CD4-positive, CD25-positive, alpha-beta regulatory T cell (primary cell): ENCODE results near the gene SNCB. TPM values are rescaled to one million over a fixed set of nuclear protein-coding genes. Genes with fewer than 3 reads are reported as not detected.

Experiments used
- ATAC-seq, 2 donors: fragments of 150-1000 bp; cut with Tn5 transposase; one replicate each; pipeline ENCODE4 v1.10.0; 2021; ENCODE audit warnings: low read depth in 2 of 2, moderate number of reproducible peaks in 2 of 2, moderate library complexity in 1 of 2
- DNase-seq, 3 donors: peaks; one replicate each; pipeline versions ENCODE4 v3.0.0 to v3.0.0-alpha.2; 2012 to 2022; ENCODE audit warnings: mixed read lengths in 1 of 3
- H3K27ac ChIP-seq: one replicate; pipeline ENCODE4 v1.7.0; 2013; ENCODE audit warnings: mild to moderate bottlenecking, low read length; ENCODE audit not compliant: insufficient read depth, poor library complexity, severe bottlenecking
- H3K27me3 ChIP-seq: one replicate; pipeline ENCODE4 v1.7.0; 2013; ENCODE audit warnings: low read length; ENCODE audit not compliant: control insufficient read depth, insufficient read depth
- H3K36me3 ChIP-seq: one replicate; pipeline ENCODE4 v1.7.0; 2013; ENCODE audit warnings: mild to moderate bottlenecking, low read length, moderate library complexity; ENCODE audit not compliant: control insufficient read depth, insufficient read depth
- H3K4me1 ChIP-seq: 2 replicates; pipeline ENCODE4 v1.7.0; 2013; ENCODE audit warnings: mild to moderate bottlenecking, low read length; ENCODE audit not compliant: insufficient read depth, control insufficient read depth, poor library complexity, severe bottlenecking
- H3K4me3 ChIP-seq: one replicate; pipeline ENCODE4 v1.7.0; 2013; ENCODE audit warnings: low read depth, mild to moderate bottlenecking, low read length, moderate library complexity
- H3K9me3 ChIP-seq, 2 experiments: 1 replicate in 1 of 2; 2 replicates in 1 of 2; pipeline ENCODE4 v1.7.0; 2013; ENCODE audit warnings: low read length in 2 of 2, mild to moderate bottlenecking in 1 of 2, moderate library complexity in 1 of 2; ENCODE audit not compliant: control insufficient read depth in 2 of 2
- H3K27ac Mint-ChIP-seq, 3 donors: one replicate each; pipeline ENCODE4 v1.8.0; 2020 to 2022; ENCODE audit warnings: mild to moderate bottlenecking in 3 of 3, mixed read lengths in 3 of 3, moderate library complexity in 2 of 3
- H3K27me3 Mint-ChIP-seq: one replicate; pipeline ENCODE4 v1.8.0; 2022; ENCODE audit warnings: mild to moderate bottlenecking, mixed read lengths
- H3K36me3 Mint-ChIP-seq: one replicate; pipeline ENCODE4 v1.8.0; 2020; ENCODE audit warnings: mixed read lengths
- H3K4me1 Mint-ChIP-seq, 4 donors: one replicate each; pipeline ENCODE4 v1.8.0; 2020 to 2022; ENCODE audit warnings: mixed read lengths in 4 of 4, mild to moderate bottlenecking in 1 of 4
- H3K4me3 Mint-ChIP-seq, 4 donors: one replicate each; pipeline ENCODE4 v1.8.0; 2020 to 2022; ENCODE audit warnings: mild to moderate bottlenecking in 4 of 4, mixed read lengths in 4 of 4, moderate library complexity in 3 of 4
- H3K9me3 Mint-ChIP-seq, 7 donors: one replicate each; pipeline ENCODE4 v1.8.0; 2020 to 2022; ENCODE audit warnings: mixed read lengths in 7 of 7, mild to moderate bottlenecking in 3 of 7, moderate library complexity in 2 of 7
- polyA plus RNA-seq, 4 donors: library from polyadenylated mRNA; unstranded; fragments of 300-500 nt; fragmentation: Illumina TruSeq; gene quantifications; one replicate each; pipeline ENCODE4 v1.2.3, GENCODE V29; 2021
- total RNA-seq: library from RNA; stranded (reverse); gene quantifications from one replicate; pipeline ENCODE4 v1.2.3, GENCODE V29; 2022

The SNCB gene
- total and polyA plus RNA-seq, 5 donors from 2014 or later, result not detected

DNA sequence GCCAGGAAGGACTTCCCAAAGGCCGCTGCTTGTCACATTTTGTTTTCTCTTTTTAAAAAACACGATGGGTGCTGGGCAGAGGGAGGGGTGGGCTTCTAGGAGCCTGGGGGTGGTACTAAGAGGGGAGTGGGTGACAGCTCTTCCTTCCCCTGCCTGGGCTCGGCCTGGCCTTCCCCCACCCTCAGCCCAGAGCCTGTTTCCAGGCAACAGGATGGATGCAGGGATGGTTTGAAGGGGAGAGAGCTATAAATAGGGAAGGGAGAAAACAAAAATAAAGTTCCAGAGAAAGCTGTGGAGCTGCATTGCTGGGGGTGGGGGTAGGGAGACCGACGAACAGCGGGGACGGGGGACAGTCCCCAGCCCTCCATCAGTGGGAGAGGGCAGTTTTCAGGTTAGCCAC is 13.8 kb downstream of the SNCB start:
- H3K27me3 Mint-ChIP-seq, result peaks cover 62% of the 10 kb centered on the region
- DNase-seq (no peak), ATAC-seq (no peak)
- H3K27ac ChIP-seq, result no peak overlapping the region
- peaks cover 3% of the 10 kb centered on the region for H3K36me3 Mint-ChIP-seq
- H3K36me3 ChIP-seq, result no peaks in the 10 kb centered on the region
- peaks cover 0 to 18% (median 6%) of the 10 kb centered on the region in 4 donors for H3K4me1 Mint-ChIP-seq
- no peaks in the 10 kb centered on the region for H3K9me3 ChIP-seq
- H3K4me1 ChIP-seq, result peaks cover 21% of the 10 kb centered on the region
- no peak overlapping the region for H3K4me3 ChIP-seq
- H3K27me3 ChIP-seq, result peaks cover 16% of the 10 kb centered on the region
- no peak overlapping the region for H3K4me3 Mint-ChIP-seq
- peaks cover 0 to 3% (median 0%) of the 10 kb centered on the region in 7 donors for H3K9me3 Mint-ChIP-seq
- no peak overlapping the region for H3K27ac Mint-ChIP-seq

DNA sequence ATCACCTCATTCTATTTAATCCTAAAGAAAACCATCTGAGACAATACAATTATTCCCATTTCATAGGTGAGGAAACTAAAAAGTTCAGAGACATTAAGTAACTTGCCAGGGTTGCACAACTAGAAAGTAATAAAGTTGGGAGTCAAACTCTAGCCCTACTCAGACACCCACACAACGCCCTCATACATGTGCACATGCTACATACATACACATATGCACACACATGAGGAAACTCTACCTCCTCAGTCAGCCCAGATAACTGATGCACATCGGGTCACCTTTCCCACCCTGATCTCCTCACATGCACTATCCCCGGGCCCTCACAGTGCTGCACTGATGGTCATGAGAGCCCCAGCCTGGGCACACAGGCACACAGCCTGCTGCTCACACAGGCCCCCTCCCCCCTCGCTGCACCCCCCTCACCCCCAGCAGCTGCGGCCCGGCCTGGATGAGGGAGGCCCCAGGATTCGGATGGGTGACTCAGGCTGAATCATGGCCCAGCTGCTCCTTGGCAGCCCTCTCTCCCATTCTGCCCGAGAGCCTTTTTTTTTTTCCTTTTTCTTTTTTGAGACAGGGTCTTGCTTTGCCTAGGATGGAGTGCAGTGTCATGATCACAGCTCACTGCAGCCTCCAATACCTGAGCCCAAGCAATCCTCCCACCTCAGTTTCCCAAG is 15.4 kb downstream of the SNCB start:
- H3K36me3 ChIP-seq, result no peaks in the 10 kb centered on the region
- H3K27ac ChIP-seq, result no peak overlapping the region
- peaks cover 19% of the 10 kb centered on the region for H3K4me1 ChIP-seq
- Mint-ChIP-seq H3K27me3 (peaks cover 50% of the 10 kb centered on the region), H3K36me3 (peaks cover 3% of the 10 kb centered on the region), H3K27ac (no peak overlapping the region), H3K4me3 (no peak overlapping the region), H3K4me1 (peaks cover 0 to 15% (median 3%) of the 10 kb centered on the region in 4 donors), H3K9me3 (peaks cover 0 to 2% (median 0%) of the 10 kb centered on the region in 7 donors)
- no peak overlapping the region for H3K4me3 ChIP-seq
- DNase-seq, result no peak
- peaks cover 19% of the 10 kb centered on the region for H3K27me3 ChIP-seq
- H3K9me3 ChIP-seq, result no peaks in the 10 kb centered on the region
- ATAC-seq, result no peak

DNA sequence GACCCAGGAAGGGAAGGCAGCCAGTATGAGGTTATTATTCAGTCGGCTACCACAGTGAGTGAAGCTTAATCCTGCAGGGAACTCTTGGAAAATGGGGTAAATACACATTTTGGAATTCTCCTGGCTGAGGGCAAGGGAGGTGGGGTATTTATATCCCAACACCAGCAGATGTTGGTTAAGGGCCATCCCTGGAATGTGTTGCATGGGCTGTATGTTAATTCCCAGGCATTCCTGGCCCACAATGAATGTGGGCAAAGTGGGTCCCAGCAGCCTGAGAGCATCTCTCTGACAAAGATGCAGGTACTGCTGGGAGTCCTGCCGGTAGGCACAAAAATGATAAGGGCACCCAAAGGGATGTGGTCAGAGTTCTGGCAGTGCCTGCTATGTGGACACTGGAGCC is 17.5 kb downstream of the SNCB start:
- DNase-seq, result no peak
- H3K4me1 Mint-ChIP-seq, result peaks cover 0 to 13% (median 10%) of the 10 kb centered on the region in 4 donors
- H3K27ac ChIP-seq, result no peak overlapping the region
- H3K27me3 Mint-ChIP-seq, result peaks cover 44% of the 10 kb centered on the region
- H3K27ac Mint-ChIP-seq, result no peak overlapping the region
- ATAC-seq, result no peak
- H3K36me3 Mint-ChIP-seq, result peaks cover 3% of the 10 kb centered on the region
- no peak overlapping the region for H3K4me3 Mint-ChIP-seq
- no peaks in the 10 kb centered on the region for H3K9me3 ChIP-seq
- H3K9me3 Mint-ChIP-seq, result peaks cover 0 to 3% (median 0%) of the 10 kb centered on the region in 7 donors
- no peak overlapping the region for H3K4me3 ChIP-seq
- no peaks in the 10 kb centered on the region for H3K36me3 ChIP-seq
- peaks cover 13% of the 10 kb centered on the region for H3K27me3 ChIP-seq
- peaks cover 11% of the 10 kb centered on the region for H3K4me1 ChIP-seq

DNA sequence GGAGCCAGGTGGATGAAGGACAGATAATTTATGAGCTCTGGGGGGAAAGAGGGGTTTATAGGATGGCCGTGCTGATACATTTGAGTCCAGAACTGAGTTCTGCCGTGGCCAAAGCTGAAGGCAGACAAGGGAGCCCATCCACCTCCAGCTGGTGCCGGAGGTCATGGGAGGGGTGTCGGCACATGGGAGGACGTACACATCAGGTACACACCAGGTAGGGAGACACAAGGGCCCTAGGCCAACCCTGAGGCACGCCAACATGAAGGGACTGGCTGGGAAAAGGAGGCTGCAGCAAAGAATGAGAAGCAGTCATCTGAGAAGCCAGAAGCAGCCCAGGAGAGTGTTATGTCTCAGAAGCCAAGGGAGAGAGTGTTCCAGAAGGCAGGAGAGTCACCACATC is 18.3 kb downstream of the SNCB start:
- Mint-ChIP-seq H3K9me3 (peaks cover 0 to 3% (median 0%) of the 10 kb centered on the region in 7 donors), H3K27me3 (peaks cover 40% of the 10 kb centered on the region), H3K36me3 (peaks cover 3% of the 10 kb centered on the region), H3K27ac (peak overlapping the region in 1 of 3 donors; percentile 28), H3K4me3 (peak overlapping the region in 3 of 4 donors; percentile 3 to 66 (median 12)), H3K4me1 (peaks cover 0 to 13% (median 10%) of the 10 kb centered on the region in 4 donors)
- ATAC-seq (no peak), DNase-seq (no peak)
- no peak overlapping the region for H3K4me3 ChIP-seq
- H3K9me3 ChIP-seq, result no peaks in the 10 kb centered on the region
- H3K4me1 ChIP-seq, result peaks cover 11% of the 10 kb centered on the region
- no peaks in the 10 kb centered on the region for H3K36me3 ChIP-seq
- H3K27ac ChIP-seq, result no peak overlapping the region
- H3K27me3 ChIP-seq, result peaks cover 11% of the 10 kb centered on the region

DNA sequence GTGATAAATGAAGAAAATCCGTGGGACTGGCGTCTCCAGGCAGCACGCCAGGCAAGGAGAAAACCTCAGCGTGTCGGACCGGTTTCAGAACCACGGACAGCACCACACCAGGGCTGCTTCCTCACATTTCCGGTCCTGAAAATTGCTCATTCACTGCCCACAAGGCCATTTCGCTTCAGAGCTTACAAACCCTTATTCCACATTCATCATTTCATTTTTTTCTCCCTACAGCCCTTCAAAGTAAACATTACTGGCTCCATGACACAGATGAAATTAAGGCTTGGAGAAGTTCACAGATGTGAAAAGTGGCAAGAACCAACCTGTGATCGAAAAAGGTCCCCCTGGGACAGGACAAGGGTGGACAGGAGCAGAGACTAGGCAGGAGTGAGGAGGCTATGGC is 18.9 kb downstream of the SNCB start:
- peaks cover 11% of the 10 kb centered on the region for H3K27me3 ChIP-seq
- Mint-ChIP-seq H3K4me3 (peak overlapping the region in 2 of 4 donors; percentile 0 to 66), H3K36me3 (peaks cover 3% of the 10 kb centered on the region), H3K27me3 (peaks cover 39% of the 10 kb centered on the region), H3K4me1 (peaks cover 0 to 13% (median 10%) of the 10 kb centered on the region in 4 donors), H3K9me3 (peaks cover 0 to 3% (median 0%) of the 10 kb centered on the region in 7 donors), H3K27ac (no peak overlapping the region)
- no peak overlapping the region for H3K4me3 ChIP-seq
- no peaks in the 10 kb centered on the region for H3K36me3 ChIP-seq
- H3K4me1 ChIP-seq, result peaks cover 11% of the 10 kb centered on the region
- ATAC-seq (no peak), DNase-seq (peak; percentile 33 to 55 (median 51))
- H3K9me3 ChIP-seq, result no peaks in the 10 kb centered on the region
- no peak overlapping the region for H3K27ac ChIP-seq

DNA sequence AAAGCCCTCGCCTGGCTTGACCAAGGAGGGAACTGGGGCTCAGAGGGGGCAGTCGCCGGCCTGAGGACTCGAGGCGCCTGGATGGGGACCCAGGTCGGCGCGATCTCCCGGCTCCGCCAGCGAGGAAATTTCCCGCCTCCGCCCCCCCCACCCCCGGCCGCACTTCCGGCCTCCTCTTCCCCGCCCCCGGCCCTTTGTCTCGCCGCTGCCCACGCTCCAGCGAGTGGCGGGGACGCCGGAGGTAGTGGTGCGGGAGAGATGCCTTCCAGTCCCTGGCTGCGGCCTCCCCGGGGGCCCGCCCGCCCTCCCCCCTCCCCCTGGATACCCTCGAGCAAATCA is 19.9 kb downstream of the SNCB start:
- Histone ChIP-seq H3K4me1 (peaks cover 11% of the 10 kb centered on the region), H3K27ac (no peak overlapping the region), H3K36me3 (no peaks in the 10 kb centered on the region), H3K4me3 (peak overlapping the region; percentile 37), H3K9me3 (no peaks in the 10 kb centered on the region), H3K27me3 (peaks cover 7% of the 10 kb centered on the region)
- H3K4me1 Mint-ChIP-seq, result peaks cover 0 to 13% (median 10%) of the 10 kb centered on the region in 4 donors
- H3K4me3 Mint-ChIP-seq, result peak overlapping the region; percentile 78 to 88 (median 84)
- ATAC-seq, result no peak
- no peak overlapping the region for H3K27ac Mint-ChIP-seq
- H3K9me3 Mint-ChIP-seq, result peaks cover 0 to 3% (median 0%) of the 10 kb centered on the region in 7 donors
- peaks cover 29% of the 10 kb centered on the region for H3K27me3 Mint-ChIP-seq
- DNase-seq, result no peak
- no peaks in the 10 kb centered on the region for H3K36me3 Mint-ChIP-seq

DNA sequence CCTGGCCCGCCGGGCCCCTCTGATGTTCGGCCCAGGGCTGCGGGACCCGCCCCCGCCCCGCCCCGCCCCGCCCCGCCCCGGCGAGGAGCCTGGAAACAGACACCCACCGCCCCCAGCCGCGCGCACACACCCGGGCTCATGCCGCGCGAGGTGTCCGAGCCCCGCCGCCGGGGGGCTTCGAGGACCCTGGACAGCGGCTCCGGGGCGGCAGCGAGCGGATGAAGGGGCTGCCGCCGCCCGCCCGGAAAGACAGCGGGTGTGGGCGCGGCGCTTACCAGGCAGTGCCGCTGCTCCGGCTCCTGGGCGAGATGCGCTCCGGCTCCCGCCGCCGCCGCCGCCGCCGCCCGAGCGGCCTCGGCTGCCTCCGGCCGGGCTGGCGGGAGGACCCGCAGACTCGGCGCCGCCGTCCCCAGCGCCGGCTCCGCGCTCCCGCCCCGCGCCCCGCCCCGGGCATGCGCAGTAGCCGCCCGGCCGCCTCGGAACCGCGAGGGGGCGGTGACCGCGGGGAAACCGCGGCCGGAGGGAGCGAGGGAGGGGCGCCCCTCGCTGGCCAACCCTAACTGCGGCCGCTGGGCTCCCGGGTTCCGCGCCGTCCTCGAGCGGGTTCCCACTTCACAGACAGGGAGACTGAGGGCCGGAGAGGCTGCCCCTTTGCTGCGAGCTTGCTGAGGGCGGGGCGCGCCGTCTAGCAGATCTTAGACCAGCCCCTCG is 20.5 kb downstream of the SNCB start, which contains the start of gene GPRIN1:
TSS of gene GPRIN1 (minus strand) at position 433 of the 711 bp plus-strand sequence. CDS start 10,322 bp downstream, outside the sequence.
- Mint-ChIP-seq H3K27ac (peak within 1 kb of the TSS in 2 of 3 donors; percentile 20 to 96), H3K27me3 (peaks cover 26% of the 10 kb centered on the region), H3K4me1 (peaks cover 0 to 13% (median 10%) of the 10 kb centered on the region in 4 donors), H3K9me3 (peaks cover 0 to 3% (median 0%) of the 10 kb centered on the region in 7 donors), H3K36me3 (no peaks in the 10 kb centered on the region), H3K4me3 (peak within 1 kb of the TSS; percentile 87 to 91 (median 89))
- Histone ChIP-seq H3K9me3 (no peaks in the 10 kb centered on the region), H3K4me3 (peak within 1 kb of the TSS; percentile 37), H3K27ac (no peak within 1 kb of the TSS), H3K4me1 (peaks cover 11% of the 10 kb centered on the region), H3K27me3 (peaks cover 7% of the 10 kb centered on the region), H3K36me3 (no peaks in the 10 kb centered on the region)
- DNase-seq (peak; percentile 38 to 41 (median 40)), ATAC-seq (peak; percentile 52 to 62)
